NB4 (cell line): ENCODE results near the gene KRCC1.

Experiments
- DNase-seq: peaks from one replicate; pipeline ENCODE4 v3.0.0; 2010; ENCODE audit warnings: low read depth
- H3K4me3 ChIP-seq: one replicate; pipeline ENCODE4 v1.5.1; 2011; ENCODE audit warnings: mild to moderate bottlenecking, low read depth, low read length, moderate library complexity
- CTCF ChIP-seq: IDR thresholded peaks from one replicate; pipeline ENCODE4 v1.5.1; 2012; ENCODE audit warnings: low read depth, low read length
- MAX ChIP-seq: IDR thresholded peaks from 2 replicates; pipeline ENCODE4 v1.6.1; 2011; ENCODE audit warnings: low read depth, low read length
- MYC ChIP-seq: IDR thresholded peaks from 2 replicates; pipeline ENCODE4 v1.6.1; 2011; ENCODE audit warnings: low read depth, low read length
- POLR2A ChIP-seq: IDR thresholded peaks from 2 replicates; pipeline ENCODE4 v1.6.1; 2011; ENCODE audit warnings: mild to moderate bottlenecking; ENCODE audit not compliant: insufficient read length; ENCODE audit errors: extremely low read depth

Gene KRCC1

GRCh38 chr2:88081924-88082608 lies 26.5 kb upstream of the KRCC1 start:
- DNase-seq = no peak
- TF ChIP-seq MYC (no peak), CTCF (no peak), POLR2A (no peak), MAX (no peak)
- H3K4me3 ChIP-seq = no peak overlapping the region

GRCh38 chr2:88080545-88080944 lies 25.0 kb upstream of the KRCC1 start:
- no peak for DNase-seq
- TF ChIP-seq CTCF (no peak), MAX (no peak), POLR2A (no peak), MYC (no peak)
- H3K4me3 ChIP-seq = no peak overlapping the region

GRCh38 chr2:88078643-88079172 lies 23.1 kb upstream of the KRCC1 start:
- TF ChIP-seq MYC (no peak), MAX (no peak), POLR2A (no peak)
- no peak for DNase-seq
- H3K4me3 ChIP-seq = no peak overlapping the region

GRCh38 chr2:88077080-88077479 lies 21.5 kb upstream of the KRCC1 start:
- TF ChIP-seq MYC (no peak), POLR2A (no peak), CTCF (no peak), MAX (no peak)
- DNase-seq = no peak
- H3K4me3 ChIP-seq = no peak overlapping the region

GRCh38 chr2:88074854-88075292 lies 19.3 kb upstream of the KRCC1 start:
- DNase-seq = peak; percentile 72
- H3K4me3 ChIP-seq = no peak overlapping the region
- TF ChIP-seq MAX (no peak), POLR2A (no peak), CTCF (no peak), MYC (no peak)

- TF ChIP-seq MYC (no peak), CTCF (no peak), POLR2A (no peak), MAX (no peak)
- no peak for DNase-seq
- H3K4me3 ChIP-seq = no peak overlapping the region
Measured at GRCh38 chr2:88074150-88074549, 18.6 kb upstream of the KRCC1 start.
